ENCODE data around the gene DHRS9.

The DHRS9 gene

DNA sequence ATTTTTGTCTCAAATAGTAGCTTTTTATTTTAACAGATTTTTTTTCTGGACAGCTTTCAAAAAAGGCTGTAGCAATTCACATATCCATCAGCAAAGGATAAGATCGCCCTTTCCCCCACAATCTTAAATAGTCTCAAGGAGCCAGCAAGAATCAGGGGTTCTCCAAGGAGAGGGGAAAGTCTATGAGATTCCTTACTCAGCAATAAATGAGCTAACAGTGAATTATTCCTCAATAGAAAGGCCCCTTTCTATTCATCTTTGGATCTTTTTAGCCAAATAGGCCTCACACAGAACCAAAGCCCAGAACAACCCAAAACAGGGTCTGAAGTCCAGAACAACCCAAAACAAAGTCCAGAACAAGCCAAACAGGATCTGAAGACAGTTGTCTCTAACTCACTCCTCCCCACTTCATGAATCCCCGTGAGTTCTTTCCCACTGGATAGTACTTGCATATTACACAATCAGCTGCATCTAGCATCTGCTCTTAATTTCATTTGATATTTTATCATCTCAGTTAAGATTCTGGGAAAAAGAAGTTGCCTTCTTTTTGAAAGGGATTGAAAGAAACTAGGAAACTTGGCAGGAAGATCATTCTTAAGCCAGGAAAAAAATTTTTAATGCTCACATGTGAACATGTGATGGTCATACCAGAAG, 3.4 kb upstream of the DHRS9 start:
- TF ChIP-seq, protein P1, sequence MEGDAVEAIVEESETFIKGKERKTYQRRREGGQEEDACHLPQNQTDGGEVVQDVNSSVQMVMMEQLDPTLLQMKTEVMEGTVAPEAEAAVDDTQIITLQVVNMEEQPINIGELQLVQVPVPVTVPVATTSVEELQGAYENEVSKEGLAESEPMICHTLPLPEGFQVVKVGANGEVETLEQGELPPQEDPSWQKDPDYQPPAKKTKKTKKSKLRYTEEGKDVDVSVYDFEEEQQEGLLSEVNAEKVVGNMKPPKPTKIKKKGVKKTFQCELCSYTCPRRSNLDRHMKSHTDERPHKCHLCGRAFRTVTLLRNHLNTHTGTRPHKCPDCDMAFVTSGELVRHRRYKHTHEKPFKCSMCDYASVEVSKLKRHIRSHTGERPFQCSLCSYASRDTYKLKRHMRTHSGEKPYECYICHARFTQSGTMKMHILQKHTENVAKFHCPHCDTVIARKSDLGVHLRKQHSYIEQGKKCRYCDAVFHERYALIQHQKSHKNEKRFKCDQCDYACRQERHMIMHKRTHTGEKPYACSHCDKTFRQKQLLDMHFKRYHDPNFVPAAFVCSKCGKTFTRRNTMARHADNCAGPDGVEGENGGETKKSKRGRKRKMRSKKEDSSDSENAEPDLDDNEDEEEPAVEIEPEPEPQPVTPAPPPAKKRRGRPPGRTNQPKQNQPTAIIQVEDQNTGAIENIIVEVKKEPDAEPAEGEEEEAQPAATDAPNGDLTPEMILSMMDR (IDR thresholded peaks at IDR 0.05; ENCODE audit: low read length, missing control alignments), result no peak
- DNase-seq (ENCODE audit: low read depth), result no peak
- H3K4me3 ChIP-seq (replicated peaks; ENCODE audit: low read depth, low read length), result no peak overlapping the region

DNA sequence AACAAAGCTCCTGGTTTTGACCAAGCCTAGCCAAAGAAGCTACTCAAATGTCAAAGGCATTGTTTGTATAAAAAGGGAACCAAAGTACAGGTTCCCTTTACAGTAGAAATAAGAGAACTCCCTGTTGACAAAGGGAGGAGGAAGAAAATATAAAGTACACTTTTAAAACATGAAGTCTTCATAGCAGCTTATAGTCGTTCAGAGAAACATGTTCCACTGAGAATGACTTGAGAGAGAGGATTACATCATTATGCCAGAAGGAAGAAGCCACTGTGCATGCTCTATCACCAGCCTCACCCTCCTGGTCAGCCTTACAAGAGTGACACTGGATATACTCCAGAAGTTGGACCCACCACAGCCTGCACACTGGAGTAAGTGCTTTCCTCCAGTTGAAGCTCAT, 2.5 kb upstream of the DHRS9 start:
- DNase-seq (ENCODE audit: low read depth), result no peak
- no peak overlapping the region for H3K4me3 ChIP-seq (replicated peaks; ENCODE audit: low read depth, low read length)
- TF ChIP-seq, protein P1 (IDR thresholded peaks at IDR 0.05; ENCODE audit: low read length, missing control alignments), result no peak

DNA sequence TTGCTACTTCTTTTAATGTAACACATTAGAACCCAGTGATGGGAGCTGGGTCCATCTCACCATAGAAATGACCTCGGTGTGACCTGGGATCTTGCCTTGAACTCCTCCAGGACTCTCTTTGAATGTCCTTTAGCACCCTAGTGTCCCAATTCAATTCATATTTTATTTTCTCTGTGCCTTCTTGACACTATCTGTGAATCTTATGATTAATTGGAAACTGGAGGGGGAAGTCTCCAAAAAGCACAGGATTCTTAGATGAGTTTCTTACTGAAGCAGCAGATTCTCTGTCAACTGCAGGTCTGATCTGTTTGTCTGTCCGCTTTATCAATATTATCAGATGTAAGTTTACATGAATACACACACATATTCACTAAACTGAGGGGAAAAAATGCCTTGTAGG, 470 bp downstream of the DHRS9 start:
- DNase-seq (ENCODE audit: low read depth), result no peak
- H3K4me3 ChIP-seq (replicated peaks; ENCODE audit: low read depth, low read length), result peak overlapping the region; percentile 2
- TF ChIP-seq, protein P1 (IDR thresholded peaks at IDR 0.05; ENCODE audit: low read length, missing control alignments), result no peak

DNA sequence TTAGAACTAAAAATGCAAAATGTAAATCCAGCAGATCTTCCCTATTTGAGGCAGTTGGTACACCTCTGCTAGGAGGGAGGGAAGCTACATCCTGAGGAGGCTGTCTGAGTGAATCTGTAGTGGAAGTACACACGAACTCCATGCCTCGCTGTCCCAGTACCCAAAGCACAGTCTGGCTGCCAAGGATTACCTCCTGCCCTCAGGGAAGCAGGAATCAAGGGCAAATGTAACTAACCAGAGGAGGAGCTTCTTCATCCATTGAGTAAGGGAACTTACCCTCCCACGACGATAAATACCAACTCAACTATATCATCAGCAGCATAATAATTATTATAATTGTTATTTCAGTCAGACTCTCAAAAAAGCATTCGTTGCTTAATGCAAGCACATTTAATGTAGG, 2.1 kb downstream of the DHRS9 start:
- DNase-seq (ENCODE audit: low read depth), result no peak
- TF ChIP-seq, protein P1 (IDR thresholded peaks at IDR 0.05; ENCODE audit: low read length, missing control alignments), result no peak
- no peak overlapping the region for H3K4me3 ChIP-seq (replicated peaks; ENCODE audit: low read depth, low read length)

DNA sequence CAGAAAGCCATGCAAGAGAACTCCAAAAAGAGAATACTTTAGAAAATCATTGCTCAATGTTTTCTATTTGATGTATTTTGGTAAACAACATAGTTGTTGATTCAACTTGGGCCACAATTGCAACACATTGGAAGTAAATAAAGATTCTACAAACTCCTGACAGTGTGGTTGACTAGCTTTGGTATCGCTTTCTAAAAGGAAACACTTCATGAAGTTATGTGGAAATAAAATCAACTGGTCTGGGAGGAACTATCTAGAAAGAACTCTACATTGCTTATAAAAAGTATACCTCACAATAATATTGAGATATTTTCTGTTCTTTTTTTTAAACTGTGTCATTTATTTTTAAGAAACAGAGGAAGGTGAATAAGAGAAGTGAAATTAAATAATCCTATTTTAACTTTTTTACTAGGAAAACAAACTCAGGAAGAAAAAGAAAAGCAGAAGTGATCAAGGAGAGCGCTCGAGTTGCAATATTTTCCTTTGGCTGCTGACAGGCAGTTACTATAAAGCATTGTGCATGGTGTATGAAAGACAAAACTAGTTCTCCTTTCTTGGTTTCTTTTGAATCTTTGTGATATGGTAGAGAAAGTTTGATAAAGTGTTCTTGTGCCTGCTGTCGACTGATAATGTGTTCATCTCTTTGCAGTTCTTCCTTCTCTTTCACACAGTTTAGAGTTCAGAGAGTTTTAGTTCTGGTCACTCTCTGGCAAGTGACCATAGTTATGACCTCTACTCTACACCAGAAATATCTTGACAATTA, 3.0 kb downstream of the DHRS9 start:
- no peak for DNase-seq (ENCODE audit: low read depth)
- H3K4me3 ChIP-seq (replicated peaks; ENCODE audit: low read depth, low read length), result no peak overlapping the region
- TF ChIP-seq, protein P1 (IDR thresholded peaks at IDR 0.05; ENCODE audit: low read length, missing control alignments), result no peak

DNA sequence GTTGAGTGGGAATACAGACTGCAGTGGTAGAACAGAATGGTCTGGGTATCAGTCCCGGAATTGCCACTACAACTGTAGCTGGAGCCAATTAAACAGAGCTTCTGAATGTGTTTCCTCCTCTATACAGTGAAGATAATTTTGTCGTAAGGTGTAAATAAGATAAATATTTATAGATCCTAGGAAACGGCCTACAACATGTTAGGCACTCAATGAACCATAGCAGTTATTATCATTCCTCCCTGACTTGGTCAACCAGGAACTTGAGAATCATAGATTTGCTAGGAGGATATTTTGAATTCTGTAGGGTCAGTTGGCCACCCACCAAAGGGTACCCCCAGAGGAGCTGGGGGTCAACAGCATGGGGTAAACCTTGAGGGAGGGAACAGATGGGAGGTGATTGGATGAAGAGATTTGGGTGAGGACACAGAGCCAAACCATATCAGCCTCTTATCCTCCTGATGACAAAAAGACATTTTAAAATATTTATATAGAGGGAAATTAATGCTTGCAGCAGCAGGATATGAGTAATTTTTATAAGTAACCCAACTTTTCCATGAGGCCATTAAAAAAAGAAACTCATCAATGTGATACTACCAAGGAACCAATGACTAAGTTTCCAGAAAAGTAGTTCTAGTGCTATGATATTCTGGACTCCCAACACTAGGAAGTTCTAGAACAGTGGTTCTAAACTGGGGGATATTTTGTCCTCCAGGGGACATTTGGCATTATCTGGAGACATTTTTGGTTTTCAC, 4.0 kb downstream of the DHRS9 start:
- TF ChIP-seq, protein P1 (IDR thresholded peaks at IDR 0.05; ENCODE audit: low read length, missing control alignments), result no peak
- H3K4me3 ChIP-seq (replicated peaks; ENCODE audit: low read depth, low read length), result no peak overlapping the region
- no peak for DNase-seq (ENCODE audit: low read depth)

All from fibroblast of pulmonary artery (primary cell).